Peyer's patch (tissue), 4 donors: ENCODE results near the gene UBE2A. TPM values are rescaled to one million over a fixed set of nuclear protein-coding genes. Genes with fewer than 3 reads are reported as not detected.

Experiments
- DNase-seq, 3 donors: peaks; one replicate each; pipeline ENCODE4 v3.0.0-alpha.2; 2017 to 2019
- H3K27ac ChIP-seq, 4 donors: fragments of 200-600 bp; sonication (generic); one replicate each; pipeline ENCODE4 v1.5.1; 2016 to 2019
- H3K27me3 ChIP-seq, 2 donors: fragments of 200-600 bp; sonication (generic); one replicate each; pipeline ENCODE4 v1.5.1; 2019
- H3K36me3 ChIP-seq, 3 donors: fragments of 200-600 bp; sonication (generic); one replicate each; pipeline ENCODE4 v1.5.1; 2016 to 2019
- H3K4me1 ChIP-seq, 4 donors: fragments of 200-600 bp; sonication (generic); one replicate each; pipeline ENCODE4 v1.5.1; 2016 to 2019
- H3K4me3 ChIP-seq, 4 donors: fragments of 200-600 bp; sonication (generic); 1 replicate in 3 of 4; 2 replicates in 1 of 4; pipeline ENCODE4 v1.5.1; 2016 to 2019; ENCODE audit warnings: mild to moderate bottlenecking in 1 of 4
- H3K9me3 ChIP-seq, 4 donors: fragments of 200-600 bp; sonication (generic); one replicate each; pipeline ENCODE4 v1.5.1; 2016 to 2019; ENCODE audit warnings: mild to moderate bottlenecking in 1 of 4
- POLR2A ChIP-seq, 2 donors: fragments of 450-650 bp; IDR thresholded peaks; one replicate each; pipeline ENCODE4 v1.5.1; 2017; ENCODE audit warnings: antibody characterized with exemption in 2 of 2, mild to moderate bottlenecking in 2 of 2, moderate library complexity in 2 of 2
- total RNA-seq, 4 donors: library from RNA; depleted of rRNA; stranded (reverse); fragments of >200 nt; gene quantifications; one replicate each; pipeline ENCODE4 v1.1.0, GENCODE V29; 2016
- TF ChIP-seq, protein P1 (sequence below), 6 experiments: fragments of 450-650 bp in 4 of 6; fragments of 200-600 bp in 2 of 6; sonication (generic) in 1 of 6; IDR thresholded peaks; one replicate each; pipeline ENCODE4 v1.5.1; 2017 to 2019; ENCODE audit warnings: antibody characterized with exemption in 6 of 6, mild to moderate bottlenecking in 3 of 6, moderate library complexity in 1 of 6

Gene UBE2A
- total RNA-seq, 4 donors from 2014 or later = 33.8 to 49.0 (median 35.7) TPM

DNA sequence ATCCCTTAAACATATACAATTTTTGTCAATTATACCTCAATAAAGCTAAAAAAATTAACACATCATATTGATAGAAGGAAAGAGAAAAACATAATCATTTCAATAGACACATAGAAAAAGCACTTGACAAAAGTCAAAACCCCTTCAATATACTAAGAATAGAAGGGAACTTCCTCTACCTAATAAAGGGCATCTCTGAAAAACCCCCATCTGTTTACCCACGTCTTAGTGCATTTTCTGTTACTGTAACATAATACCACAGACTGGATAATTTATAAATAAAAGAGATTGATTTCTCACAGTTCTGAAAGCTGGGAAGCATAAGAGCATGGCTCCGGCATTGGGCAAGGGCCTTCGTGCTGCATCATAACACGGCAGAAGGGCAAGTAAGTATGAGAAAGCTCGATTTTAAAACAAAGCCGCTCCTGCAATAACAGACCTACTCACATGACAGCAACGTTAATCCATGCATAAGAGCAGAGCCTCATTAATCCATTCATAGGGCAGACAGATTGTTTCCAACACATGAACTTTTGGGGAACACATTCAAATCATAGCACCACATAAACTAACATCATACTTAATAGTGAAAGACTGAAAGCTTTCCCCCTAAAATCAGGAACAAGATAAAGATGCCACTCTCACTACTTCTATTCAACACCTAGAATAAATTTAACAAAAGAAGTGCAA is 24.9 kb upstream of the UBE2A start:
- no peak for TF ChIP-seq POLR2A (IDR thresholded peaks at IDR 0.05)
- TF ChIP-seq, protein P1, sequence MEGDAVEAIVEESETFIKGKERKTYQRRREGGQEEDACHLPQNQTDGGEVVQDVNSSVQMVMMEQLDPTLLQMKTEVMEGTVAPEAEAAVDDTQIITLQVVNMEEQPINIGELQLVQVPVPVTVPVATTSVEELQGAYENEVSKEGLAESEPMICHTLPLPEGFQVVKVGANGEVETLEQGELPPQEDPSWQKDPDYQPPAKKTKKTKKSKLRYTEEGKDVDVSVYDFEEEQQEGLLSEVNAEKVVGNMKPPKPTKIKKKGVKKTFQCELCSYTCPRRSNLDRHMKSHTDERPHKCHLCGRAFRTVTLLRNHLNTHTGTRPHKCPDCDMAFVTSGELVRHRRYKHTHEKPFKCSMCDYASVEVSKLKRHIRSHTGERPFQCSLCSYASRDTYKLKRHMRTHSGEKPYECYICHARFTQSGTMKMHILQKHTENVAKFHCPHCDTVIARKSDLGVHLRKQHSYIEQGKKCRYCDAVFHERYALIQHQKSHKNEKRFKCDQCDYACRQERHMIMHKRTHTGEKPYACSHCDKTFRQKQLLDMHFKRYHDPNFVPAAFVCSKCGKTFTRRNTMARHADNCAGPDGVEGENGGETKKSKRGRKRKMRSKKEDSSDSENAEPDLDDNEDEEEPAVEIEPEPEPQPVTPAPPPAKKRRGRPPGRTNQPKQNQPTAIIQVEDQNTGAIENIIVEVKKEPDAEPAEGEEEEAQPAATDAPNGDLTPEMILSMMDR (IDR thresholded peaks at IDR 0.05) = no peak
- Histone ChIP-seq H3K27ac (no peak overlapping the region), H3K36me3 (no peaks in the 10 kb centered on the region), H3K9me3 (no peaks in the 10 kb centered on the region), H3K27me3 (no peaks in the 10 kb centered on the region), H3K4me1 (no peaks in the 10 kb centered on the region), H3K4me3 (no peak overlapping the region)
- DNase-seq = no peak

DNA sequence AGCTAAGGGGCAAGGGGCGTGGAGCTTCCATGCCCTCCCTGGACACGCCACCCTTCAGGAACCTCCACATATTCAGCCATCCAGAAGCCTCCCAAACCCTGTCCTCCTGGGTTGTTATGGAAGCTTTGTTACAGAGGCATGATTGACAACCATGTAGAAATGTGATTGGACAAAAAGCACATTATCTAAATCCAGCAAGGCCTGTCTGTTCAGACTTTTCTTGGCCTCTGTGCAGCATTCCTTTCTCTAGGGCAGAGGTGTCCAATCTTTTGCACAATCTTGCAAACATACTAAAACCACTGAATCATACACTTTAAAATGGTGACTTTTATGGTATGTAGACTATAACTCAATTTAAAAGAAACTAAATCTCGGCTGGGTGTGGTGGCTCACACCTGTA is 21.9 kb upstream of the UBE2A start:
- no peak for DNase-seq
- Histone ChIP-seq H3K9me3 (no peaks in the 10 kb centered on the region), H3K4me3 (no peak overlapping the region), H3K4me1 (no peaks in the 10 kb centered on the region), H3K27me3 (no peaks in the 10 kb centered on the region), H3K36me3 (peaks cover 0 to 5% (median 0%) of the 10 kb centered on the region in 3 donors), H3K27ac (no peak overlapping the region)
- TF ChIP-seq, protein P1 (IDR thresholded peaks at IDR 0.05) = no peak
- no peak for TF ChIP-seq POLR2A (IDR thresholded peaks at IDR 0.05)

DNA sequence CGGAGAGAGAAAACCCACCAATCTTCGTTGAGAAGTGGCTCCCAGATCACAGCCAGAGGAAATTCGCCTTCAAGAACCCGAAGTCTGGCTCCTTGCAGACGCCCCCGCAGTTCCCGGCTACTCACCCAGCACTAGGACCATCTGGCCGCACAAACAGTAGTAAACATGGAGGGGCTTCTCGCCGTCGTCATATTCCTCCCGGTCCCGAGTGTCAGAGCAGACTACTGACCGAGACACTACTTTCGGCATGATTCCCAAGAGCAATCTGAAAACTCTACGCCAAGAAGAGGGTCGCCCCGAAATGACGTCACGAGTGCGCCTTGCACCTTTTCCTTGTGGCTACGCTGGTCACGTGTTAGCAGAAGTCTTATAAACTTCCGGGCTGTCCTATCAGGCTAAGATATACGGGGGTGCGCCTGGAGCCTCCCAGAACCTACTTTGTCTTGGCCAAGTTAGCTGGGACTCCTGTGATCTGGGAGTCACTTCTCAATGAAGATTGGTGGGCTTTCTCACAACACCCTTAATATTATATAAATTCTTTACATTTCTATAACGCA is 9.2 kb upstream of the UBE2A start, which contains the start of gene STEEP1:
STEEP1 (minus strand) TSS at position 303 of the 557 bp plus-strand sequence; CDS start at position 249, 54 bp downstream.
- TF ChIP-seq, protein P1 (IDR thresholded peaks at IDR 0.05) = no peak
- TF ChIP-seq POLR2A (IDR thresholded peaks at IDR 0.05) = no peak
- DNase-seq = peak; percentile 86 to 95 (median 87)
- Histone ChIP-seq H3K27me3 (no peaks in the 10 kb centered on the region), H3K27ac (peak within 1 kb of the TSS; percentile 55 to 73 (median 69)), H3K4me1 (no peaks in the 10 kb centered on the region), H3K36me3 (no peaks in the 10 kb centered on the region), H3K9me3 (no peaks in the 10 kb centered on the region), H3K4me3 (peak within 1 kb of the TSS; percentile 45 to 67 (median 55))

DNA sequence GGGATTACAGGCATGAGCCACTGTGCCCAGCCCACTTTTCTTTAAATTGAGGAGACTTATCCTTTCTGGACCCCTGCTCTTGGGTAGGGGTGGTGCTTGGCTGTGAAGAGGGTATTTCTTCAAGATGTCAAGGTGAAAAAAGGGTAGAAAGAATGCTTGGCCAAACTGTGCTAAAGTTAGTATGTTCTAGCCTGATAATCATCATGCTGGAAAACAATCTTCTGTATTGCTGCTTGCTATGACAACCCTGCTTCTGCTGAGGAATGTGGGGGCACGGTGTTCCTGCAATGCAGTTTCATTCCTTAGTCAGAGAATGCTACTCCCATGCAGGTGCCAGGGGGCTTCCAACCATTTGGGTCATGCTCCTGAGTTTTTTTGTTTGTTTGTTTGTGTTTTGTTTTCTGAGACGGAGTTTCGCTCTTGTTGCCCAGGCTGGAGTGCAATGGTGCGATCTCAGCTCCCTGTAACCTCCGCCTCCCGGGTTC is 4.0 kb upstream of the UBE2A start:
- no peaks in the 10 kb centered on the region for H3K9me3 ChIP-seq
- peaks cover 0 to 2% (median under 1%) of the 10 kb centered on the region in 4 donors for H3K4me1 ChIP-seq
- no peak overlapping the region for H3K4me3 ChIP-seq

GRCh38 chrX:119573222-119573621 is 1.1 kb upstream of the UBE2A start:
- peaks cover 0 to 13% (median 3%) of the 10 kb centered on the region in 4 donors for H3K4me1 ChIP-seq
- TF ChIP-seq POLR2A (IDR thresholded peaks at IDR 0.05) = no peak
- TF ChIP-seq, protein P1 (IDR thresholded peaks at IDR 0.05) = no peak
- no peaks in the 10 kb centered on the region for H3K9me3 ChIP-seq
- H3K27ac ChIP-seq = peak overlapping the region in 3 of 4 donors; percentile 91 to 96 (median 96)
- no peaks in the 10 kb centered on the region for H3K36me3 ChIP-seq
- peak overlapping the region in 2 of 4 donors; percentile 85 to 89 for H3K4me3 ChIP-seq
- no peaks in the 10 kb centered on the region for H3K27me3 ChIP-seq
- no peak for DNase-seq

More for the DNA sequence above, 4.0 kb upstream of the UBE2A start:
- Histone ChIP-seq H3K36me3 (no peaks in the 10 kb centered on the region), H3K27me3 (no peaks in the 10 kb centered on the region), H3K27ac (no peak overlapping the region)
- DNase-seq = no peak
- no peak for TF ChIP-seq POLR2A (IDR thresholded peaks at IDR 0.05)
- TF ChIP-seq, protein P1 (IDR thresholded peaks at IDR 0.05) = no peak
